Vein endothelial cell (primary cell): Measurements from ENCODE around the gene CHM. TPM values are rescaled to one million over a fixed set of nuclear protein-coding genes. Genes with fewer than 3 reads are reported as not detected.
A peak's percentile ranks its signal among the peaks of the same experiment; 100 is the strongest.

Experiments
- small RNA-seq: library from RNA; depleted of rRNA; stranded (forward); fragments of <200 nt; gene quantifications from one replicate; pipeline ENCODE3, GENCODE V24; 2012
- total RNA-seq: library from RNA; depleted of rRNA; stranded (reverse); fragments of >200 nt; gene quantifications from 2 replicates; pipeline ENCODE4 v1.2.3, GENCODE V29; 2012

Gene CHM
- 22.2 and 24.9 TPM in 2 replicates for total RNA-seq

DNA sequence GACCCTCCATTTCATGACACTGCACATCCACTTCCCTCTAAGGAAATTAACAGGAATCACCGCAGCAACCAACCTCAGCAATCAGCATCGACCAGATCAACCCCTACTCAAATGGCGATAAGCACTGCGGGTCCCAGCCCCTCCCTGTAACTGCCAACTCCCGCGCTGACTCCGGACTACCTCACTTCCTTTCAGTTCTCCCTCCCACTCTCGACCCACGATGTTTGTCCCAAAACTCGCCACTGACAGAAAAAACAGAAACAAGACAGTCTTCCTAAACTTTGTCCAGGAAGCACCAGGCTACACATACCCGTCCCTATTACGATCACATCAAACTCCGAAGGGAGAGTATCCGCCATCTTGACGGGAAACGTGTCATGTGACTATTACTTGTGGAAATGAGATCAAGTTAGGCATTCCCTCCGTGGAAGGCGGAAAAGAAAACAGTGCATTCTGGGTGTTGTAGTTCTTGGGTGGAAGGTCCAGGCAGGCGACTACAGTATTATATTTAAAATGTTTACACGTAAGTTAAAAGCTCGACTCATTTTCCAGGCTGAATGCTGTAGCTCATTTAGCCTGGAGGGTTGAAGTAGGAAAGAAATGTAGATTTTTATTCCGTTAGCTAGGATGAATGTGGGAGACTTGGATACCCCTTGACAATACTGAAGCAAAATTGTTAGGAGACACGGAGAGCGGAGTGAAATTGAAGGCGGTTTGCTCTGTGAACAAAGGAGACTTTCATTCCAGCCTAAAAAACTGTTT is at the start of gene CHM:
CHM (minus strand) TSS at position 385 of the 762 bp plus-strand sequence; CDS start at position 359, 26 bp downstream.

Small RNA genes within 50 kb of the gene (small RNA-seq; reads per million reads assigned to genes)
- gene AL022401.1 (not detected), gene MIR361 (8,373 reads per million, percentile 100 among the genes with 10 or more reads in this experiment), gene NDUFA5P7 (not detected), gene RF00019 (not detected)

Other genes with a start within 250 kb of the CHM start
- not detected in 2 replicates for gene DACH2, start 100.9 kb upstream of the CHM start, total RNA-seq